ENCODE results near the gene SLC48A1.

GRCh38 chr12:47794679-47795078, 21.6 kb downstream of the SLC48A1 start:
- TF ChIP-seq CTCF (IDR thresholded peaks at IDR 0.05) (no peak), POLR2A (IDR thresholded peaks at IDR 0.05) (no peak)
